HUES6 (cell line): ENCODE measurements around the gene OSBPL10.

Experiments
- H3K27ac ChIP-seq: 2 replicates; pipeline ENCODE4 v1.7.0; 2013; ENCODE audit warnings: low read depth, mild to moderate bottlenecking, low read length, inconsistent platforms
- H3K27me3 ChIP-seq: 2 replicates; pipeline ENCODE4 v1.6.1; 2013; ENCODE audit warnings: low read length; ENCODE audit not compliant: control insufficient read depth, insufficient read depth
- H3K36me3 ChIP-seq: 2 replicates; pipeline ENCODE4 v1.6.1; 2013; ENCODE audit warnings: low read length; ENCODE audit not compliant: control insufficient read depth, insufficient read depth
- H3K4me1 ChIP-seq: 2 replicates; pipeline ENCODE4 v1.6.1; 2013; ENCODE audit warnings: low read length; ENCODE audit not compliant: control insufficient read depth, insufficient read depth
- H3K4me3 ChIP-seq: 2 replicates; pipeline ENCODE4 v1.5.1; 2013; ENCODE audit warnings: low read depth, low read length
- H3K9ac ChIP-seq: one replicate; pipeline ENCODE4 v1.6.1; 2013; ENCODE audit warnings: mild to moderate bottlenecking, low read length
- H3K9me3 ChIP-seq: 2 replicates; pipeline ENCODE4 v1.6.1; 2013; ENCODE audit warnings: low read depth, low read length; ENCODE audit not compliant: control insufficient read depth, insufficient read depth

The OSBPL10 gene

GRCh38 chr3:31704591-31705179 lies 276.4 kb downstream of the OSBPL10 start:
- Histone ChIP-seq H3K4me3 (no peak overlapping the region), H3K4me1 (peaks cover 12% of the 10 kb centered on the region; the same call in 1 of the 2 replicates), H3K27ac (no peak overlapping the region)

GRCh38 chr3:31704156-31704555 lies 276.9 kb downstream of the OSBPL10 start:
- H3K27ac ChIP-seq: no peak overlapping the region
- no peak overlapping the region for H3K4me3 ChIP-seq
- H3K27me3 ChIP-seq: no peaks in the 10 kb centered on the region
- H3K9ac ChIP-seq: no peak overlapping the region
- peaks cover 12% of the 10 kb centered on the region; the same call in 1 of the 2 replicates for H3K4me1 ChIP-seq
- H3K36me3 ChIP-seq: peaks cover 16% of the 10 kb centered on the region; the same call in 1 of the 2 replicates
- no peaks in the 10 kb centered on the region for H3K9me3 ChIP-seq

More at GRCh38 chr3:31704591-31705179, 276.4 kb downstream of the OSBPL10 start:
- Histone ChIP-seq H3K27me3 (no peaks in the 10 kb centered on the region), H3K9ac (no peak overlapping the region), H3K36me3 (peaks cover 13% of the 10 kb centered on the region; the same call in 1 of the 2 replicates), H3K9me3 (no peaks in the 10 kb centered on the region)

GRCh38 chr3:31701286-31701685 lies 279.8 kb downstream of the OSBPL10 start:
- H3K9ac ChIP-seq: no peak overlapping the region
- H3K9me3 ChIP-seq: no peaks in the 10 kb centered on the region
- H3K27ac ChIP-seq: no peak overlapping the region
- H3K4me3 ChIP-seq: no peak overlapping the region
- peaks cover 12% of the 10 kb centered on the region; the same call in 1 of the 2 replicates for H3K4me1 ChIP-seq
- no peaks in the 10 kb centered on the region for H3K27me3 ChIP-seq
- peaks cover 16% of the 10 kb centered on the region; the same call in 1 of the 2 replicates for H3K36me3 ChIP-seq

- no peaks in the 10 kb centered on the region for H3K27me3 ChIP-seq
- H3K9me3 ChIP-seq: no peaks in the 10 kb centered on the region
- H3K27ac ChIP-seq: no peak overlapping the region
- H3K36me3 ChIP-seq: peaks cover 16% of the 10 kb centered on the region; the same call in 1 of the 2 replicates
- no peak overlapping the region for H3K4me3 ChIP-seq
- no peak overlapping the region for H3K9ac ChIP-seq
- H3K4me1 ChIP-seq: peaks cover 12% of the 10 kb centered on the region
Measured at GRCh38 chr3:31699309-31699953, 281.6 kb downstream of the OSBPL10 start.

- no peak overlapping the region for H3K9ac ChIP-seq
- no peak overlapping the region for H3K4me3 ChIP-seq
- H3K27me3 ChIP-seq: no peaks in the 10 kb centered on the region
Measured at GRCh38 chr3:31696815-31697548, 284.1 kb downstream of the OSBPL10 start.

GRCh38 chr3:31696009-31696297 lies 285.1 kb downstream of the OSBPL10 start:
- no peak overlapping the region for H3K4me3 ChIP-seq

More at GRCh38 chr3:31696815-31697548, 284.1 kb downstream of the OSBPL10 start:
- H3K9me3 ChIP-seq: no peaks in the 10 kb centered on the region
- H3K27ac ChIP-seq: no peak overlapping the region
- H3K36me3 ChIP-seq: peaks cover 13% of the 10 kb centered on the region; the same call in 1 of the 2 replicates
- H3K4me1 ChIP-seq: peaks cover 11% of the 10 kb centered on the region

GRCh38 chr3:31695280-31696008 lies 285.6 kb downstream of the OSBPL10 start:
- no peak overlapping the region for H3K27ac ChIP-seq
- no peaks in the 10 kb centered on the region for H3K9me3 ChIP-seq
- no peak overlapping the region for H3K9ac ChIP-seq
- no peak overlapping the region for H3K4me3 ChIP-seq
- peaks cover 3% of the 10 kb centered on the region; the same call in 1 of the 2 replicates for H3K36me3 ChIP-seq
- H3K4me1 ChIP-seq: peaks cover 11% of the 10 kb centered on the region
- no peaks in the 10 kb centered on the region for H3K27me3 ChIP-seq

More at GRCh38 chr3:31696009-31696297, 285.1 kb downstream of the OSBPL10 start:
- Histone ChIP-seq H3K9ac (no peak overlapping the region), H3K9me3 (no peaks in the 10 kb centered on the region), H3K36me3 (peaks cover 3% of the 10 kb centered on the region; the same call in 1 of the 2 replicates), H3K27ac (no peak overlapping the region), H3K27me3 (no peaks in the 10 kb centered on the region), H3K4me1 (peaks cover 11% of the 10 kb centered on the region)

- H3K36me3 ChIP-seq: no peaks in the 10 kb centered on the region; the same call in 1 of the 2 replicates
- H3K4me1 ChIP-seq: peaks cover 11% of the 10 kb centered on the region
- H3K4me3 ChIP-seq: no peak overlapping the region
- H3K27ac ChIP-seq: no peak overlapping the region
- H3K9me3 ChIP-seq: peaks cover 9% of the 10 kb centered on the region
- H3K9ac ChIP-seq: no peak overlapping the region
- no peaks in the 10 kb centered on the region for H3K27me3 ChIP-seq
Measured at GRCh38 chr3:31693346-31693745, 287.7 kb downstream of the OSBPL10 start.

- Histone ChIP-seq H3K4me3 (no peak overlapping the region), H3K27me3 (no peaks in the 10 kb centered on the region), H3K9me3 (peaks cover 9% of the 10 kb centered on the region), H3K36me3 (no peaks in the 10 kb centered on the region; the same call in 1 of the 2 replicates), H3K9ac (no peak overlapping the region), H3K27ac (no peak overlapping the region), H3K4me1 (peaks cover 11% of the 10 kb centered on the region)
Measured at GRCh38 chr3:31692751-31693150, 288.3 kb downstream of the OSBPL10 start.

- peaks cover 11% of the 10 kb centered on the region for H3K4me1 ChIP-seq
- no peaks in the 10 kb centered on the region; the same call in 1 of the 2 replicates for H3K36me3 ChIP-seq
- peaks cover 9% of the 10 kb centered on the region for H3K9me3 ChIP-seq
- H3K27ac ChIP-seq: no peak overlapping the region
- H3K4me3 ChIP-seq: no peak overlapping the region
- no peaks in the 10 kb centered on the region for H3K27me3 ChIP-seq
- H3K9ac ChIP-seq: no peak overlapping the region
Measured at GRCh38 chr3:31690771-31691170, 290.3 kb downstream of the OSBPL10 start.
